Measurements from ENCODE around the gene RHBDD1.

Gene RHBDD1

GRCh38 chr2:226835796-226836547 lies at the start of gene RHBDD1:
RHBDD1 (plus strand) TSS chr2:226836054; CDS start chr2:226864694, 28,640 bp downstream.
- peak; percentile 88 for DNase-seq

- DNase-seq = no peak
Measured at GRCh38 chr2:226788064-226788463, 47.8 kb upstream of the RHBDD1 start.

DNA sequence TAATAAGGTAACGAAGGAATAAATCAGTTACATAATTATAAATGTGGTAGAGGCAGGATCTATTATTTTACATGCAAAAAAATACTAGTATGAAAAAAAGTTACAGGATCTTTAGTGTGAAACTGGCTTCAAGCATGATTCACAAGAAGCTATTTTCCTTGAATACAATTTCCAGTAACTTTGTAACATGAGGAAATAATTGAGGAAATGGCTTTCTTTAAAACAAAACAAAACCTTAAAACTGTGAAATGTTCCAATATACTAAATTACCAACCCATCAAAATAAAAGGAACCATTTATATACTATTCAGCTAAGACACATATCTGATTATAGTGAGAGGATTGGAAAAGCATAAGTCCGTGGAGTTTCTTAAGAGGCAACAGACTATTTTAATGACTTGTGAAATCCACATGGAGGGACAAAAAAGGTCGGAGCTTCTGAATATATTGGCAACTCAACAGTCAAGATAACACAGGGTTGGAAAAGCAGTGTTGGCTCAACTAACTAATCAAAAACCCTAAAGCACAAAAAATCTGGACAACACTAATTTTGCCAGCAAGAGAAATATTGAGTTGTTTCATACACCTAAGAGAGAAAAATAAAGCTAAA lies 46.9 kb upstream of the RHBDD1 start:
- DNase-seq = no peak

GRCh38 chr2:226790011-226790410 lies 45.8 kb upstream of the RHBDD1 start:
- no peak for DNase-seq

DNA sequence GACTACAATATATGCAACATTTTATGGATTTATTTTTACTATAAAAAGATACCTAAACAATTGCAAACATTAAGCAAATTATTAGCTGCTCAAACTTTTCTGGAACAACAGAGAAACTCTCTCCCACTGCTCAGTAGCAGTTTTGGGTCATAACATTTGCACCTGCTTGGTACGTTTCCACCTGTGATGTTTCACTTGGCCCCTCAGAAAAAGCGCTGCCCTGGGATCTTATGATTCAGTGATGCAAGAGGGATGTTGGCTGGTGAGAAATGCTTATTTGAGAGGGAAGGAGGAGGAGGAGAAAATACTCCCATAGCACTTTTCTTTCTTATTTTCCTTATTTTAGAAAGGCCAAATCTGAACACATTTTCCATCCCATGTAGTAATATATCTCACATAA lies 45.4 kb upstream of the RHBDD1 start:
- no peak for DNase-seq

GRCh38 chr2:226791056-226791486 lies 44.8 kb upstream of the RHBDD1 start:
- DNase-seq = peak; percentile 39

DNA sequence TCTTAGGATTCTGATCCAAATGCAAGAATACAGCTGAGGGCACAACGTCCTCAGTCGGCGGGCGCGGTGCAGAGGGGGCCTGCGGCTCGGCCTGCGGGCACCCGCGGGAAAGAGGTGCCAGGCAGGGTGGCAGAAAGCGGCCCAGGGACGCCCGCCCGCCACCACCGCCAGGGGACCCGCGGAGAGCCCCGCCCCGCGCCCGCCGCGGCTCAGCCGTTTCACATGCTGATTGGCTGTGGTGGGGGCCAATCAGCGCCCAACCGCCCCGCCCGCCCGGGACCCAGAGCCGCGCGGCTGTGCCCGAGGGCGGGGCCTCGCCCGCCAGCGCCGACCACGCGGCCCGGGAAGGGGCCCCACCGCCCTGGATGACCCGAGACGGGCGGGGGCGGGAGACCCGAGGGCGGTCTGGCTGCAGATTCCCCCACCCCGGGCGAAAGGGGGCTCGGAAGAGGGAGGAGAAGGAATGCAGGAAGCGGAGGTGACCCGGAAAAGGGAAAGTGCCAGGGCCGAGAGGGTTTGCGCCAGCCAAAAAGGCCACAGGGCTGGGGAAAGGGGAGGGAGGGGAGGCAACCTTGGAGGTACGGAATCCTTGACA lies 44.3 kb upstream of the RHBDD1 start:
- DNase-seq = peak; percentile 75

DNA sequence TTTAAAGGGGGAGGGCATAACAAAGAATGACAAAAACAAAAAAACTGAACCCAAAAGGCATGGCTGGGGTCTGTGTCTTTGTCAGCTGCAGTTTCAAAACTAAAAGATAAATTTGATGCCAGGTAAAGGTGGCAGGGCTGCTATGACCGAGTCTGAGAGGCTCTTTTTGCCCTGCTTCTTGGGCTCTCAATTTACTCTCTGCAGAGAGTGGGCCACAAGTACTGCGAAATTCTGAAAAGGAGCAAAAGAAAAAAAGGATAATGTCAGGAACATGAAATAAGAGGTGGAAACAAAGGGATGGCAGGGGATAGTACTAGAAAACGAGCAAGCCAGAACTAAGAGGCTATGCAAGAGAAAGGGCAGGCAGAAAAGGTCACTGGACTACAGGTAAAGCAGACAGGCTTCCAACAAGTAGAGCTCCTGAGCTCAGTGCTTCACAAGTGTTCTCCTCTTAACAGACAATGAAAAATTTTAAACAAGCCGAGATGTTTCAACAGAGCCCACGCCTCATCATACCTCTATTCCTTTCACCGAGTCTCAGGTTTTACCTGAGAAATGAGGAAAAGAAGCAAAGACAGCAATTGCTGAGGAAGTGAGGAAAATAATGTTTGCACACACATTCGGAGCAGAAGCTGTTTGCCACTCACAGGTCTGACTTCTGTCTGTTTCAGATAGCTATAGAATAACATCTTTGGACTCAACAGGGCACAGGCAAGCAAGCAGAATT lies 43.5 kb upstream of the RHBDD1 start:
- DNase-seq = no peak

GRCh38 chr2:226793646-226794045 lies 42.2 kb upstream of the RHBDD1 start:
- DNase-seq = no peak

DNA sequence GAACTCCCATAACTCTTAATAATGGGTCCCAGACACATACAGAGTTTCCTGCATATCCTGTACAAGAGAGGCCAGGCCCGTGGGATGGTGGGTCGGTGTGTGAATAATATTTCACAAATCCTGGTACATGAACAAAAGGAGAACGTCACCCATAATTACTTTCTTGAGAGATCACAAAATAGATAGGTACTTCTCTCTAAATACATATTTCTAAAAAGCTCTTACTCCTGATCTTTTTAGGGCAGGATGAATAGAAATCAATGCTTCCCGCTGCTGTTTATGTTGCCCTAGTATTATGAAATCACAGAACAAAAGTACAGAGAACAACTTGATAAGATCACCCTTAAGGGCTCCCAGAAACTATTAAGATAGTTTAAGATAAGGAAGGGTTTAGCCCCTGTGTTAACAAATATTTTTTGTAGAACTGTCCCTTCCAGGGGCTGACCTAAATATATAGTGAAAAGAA lies 41.6 kb upstream of the RHBDD1 start:
- no peak for DNase-seq

- no peak for DNase-seq
Measured at GRCh38 chr2:226794751-226795171, 41.1 kb upstream of the RHBDD1 start.

GRCh38 chr2:226795281-226796011 lies 40.4 kb upstream of the RHBDD1 start:
- DNase-seq = no peak

DNA sequence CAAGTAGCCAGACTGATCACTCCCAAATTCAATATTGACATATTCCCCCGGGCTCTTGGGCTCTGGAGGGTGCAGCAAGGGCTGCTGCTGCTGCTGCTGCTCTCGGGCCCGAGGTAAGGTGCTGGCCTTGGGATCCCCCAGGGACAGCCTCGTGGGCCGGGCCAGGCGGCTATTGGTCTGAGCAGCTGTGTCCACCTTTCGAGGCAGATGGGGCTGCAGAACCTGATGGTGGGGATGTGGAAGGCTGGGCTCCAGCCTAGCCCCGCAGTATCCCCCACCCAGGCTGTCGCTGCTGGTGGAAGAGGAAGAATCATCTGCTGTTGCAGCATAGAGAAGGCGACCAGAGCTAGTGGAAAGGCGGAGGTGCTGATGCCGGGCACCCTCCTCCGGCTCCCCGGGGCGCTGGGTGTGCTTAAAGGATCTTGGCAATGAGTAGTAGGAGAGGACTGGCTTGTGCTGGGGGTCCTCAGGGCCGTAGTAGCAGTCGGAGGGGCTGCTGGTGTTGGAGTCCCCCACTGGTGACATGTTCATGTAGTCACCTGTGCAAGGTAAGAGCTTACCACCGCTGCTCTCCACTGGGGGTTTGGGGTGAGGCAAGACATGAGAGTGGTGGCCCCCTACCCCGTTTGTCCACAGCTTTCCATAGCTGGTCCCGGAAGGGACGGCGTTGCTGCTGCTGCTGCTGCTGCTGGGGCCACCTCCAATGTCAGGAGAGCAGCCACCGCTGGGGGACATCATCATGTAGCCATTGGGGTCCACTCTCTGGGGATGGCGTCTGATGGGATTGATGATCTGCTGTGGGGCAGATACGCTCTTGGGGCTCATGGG lies 39.6 kb upstream of the RHBDD1 start:
- no peak for DNase-seq

DNA sequence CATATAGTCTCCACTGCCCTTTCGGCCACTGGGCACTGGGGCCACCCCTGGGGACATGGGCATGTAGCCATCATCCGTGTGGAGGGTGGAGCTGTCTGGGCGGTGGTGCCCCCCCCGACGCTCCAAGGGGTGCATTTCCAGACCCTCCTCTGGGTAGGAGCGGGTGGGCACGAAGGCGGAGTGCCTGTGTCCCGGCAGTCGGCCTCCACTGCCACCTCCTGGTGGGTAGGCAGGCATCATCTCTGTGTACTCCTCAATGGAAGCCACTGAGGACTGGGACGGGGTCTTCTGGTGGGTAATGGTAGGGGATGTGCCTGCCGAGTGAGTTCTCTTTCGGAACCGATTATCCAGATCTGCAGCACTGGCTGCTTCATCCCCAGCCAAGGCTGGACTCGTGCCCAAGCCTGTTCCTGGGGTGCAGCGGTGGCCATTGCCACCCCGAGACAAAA lies 39.0 kb upstream of the RHBDD1 start:
- DNase-seq = no peak

DNA sequence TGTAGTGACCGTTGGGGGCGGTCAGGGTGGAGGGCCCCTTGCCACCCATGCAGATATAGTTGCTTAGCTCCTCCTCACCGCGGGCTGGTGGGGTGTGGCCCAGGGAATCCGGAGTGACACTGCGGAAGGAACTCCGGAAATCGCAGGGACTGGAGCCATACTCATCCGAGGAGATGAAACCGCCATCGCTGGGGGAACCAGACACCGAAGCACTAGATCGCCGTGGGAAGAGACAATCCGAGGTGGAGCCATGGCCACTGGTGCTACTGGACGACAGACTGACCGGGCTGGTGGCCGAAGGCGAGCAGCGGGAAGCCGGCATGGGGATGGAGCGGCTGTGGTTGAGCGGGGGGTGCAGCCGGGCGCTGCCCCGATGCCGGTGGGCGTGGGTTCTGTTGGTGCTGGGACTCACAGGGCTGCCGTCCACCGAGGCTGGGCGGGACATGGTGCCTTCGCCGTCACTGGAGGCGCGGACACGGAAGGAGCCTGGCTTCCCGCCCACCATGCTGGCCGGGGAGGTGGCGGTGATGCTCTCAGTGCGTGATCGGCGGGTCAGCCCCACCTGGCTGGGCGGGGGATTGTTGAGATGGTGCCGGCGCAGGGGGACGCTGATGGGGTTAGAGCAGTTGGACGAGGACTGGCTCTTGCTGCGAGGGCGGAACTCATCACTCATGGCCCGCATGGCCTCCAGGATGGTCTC lies 38.4 kb upstream of the RHBDD1 start:
- no peak for DNase-seq

- DNase-seq = no peak
Measured at GRCh38 chr2:226797989-226798421, 37.8 kb upstream of the RHBDD1 start.

GRCh38 chr2:226798422-226799210 lies 37.2 kb upstream of the RHBDD1 start:
- DNase-seq = no peak

DNA sequence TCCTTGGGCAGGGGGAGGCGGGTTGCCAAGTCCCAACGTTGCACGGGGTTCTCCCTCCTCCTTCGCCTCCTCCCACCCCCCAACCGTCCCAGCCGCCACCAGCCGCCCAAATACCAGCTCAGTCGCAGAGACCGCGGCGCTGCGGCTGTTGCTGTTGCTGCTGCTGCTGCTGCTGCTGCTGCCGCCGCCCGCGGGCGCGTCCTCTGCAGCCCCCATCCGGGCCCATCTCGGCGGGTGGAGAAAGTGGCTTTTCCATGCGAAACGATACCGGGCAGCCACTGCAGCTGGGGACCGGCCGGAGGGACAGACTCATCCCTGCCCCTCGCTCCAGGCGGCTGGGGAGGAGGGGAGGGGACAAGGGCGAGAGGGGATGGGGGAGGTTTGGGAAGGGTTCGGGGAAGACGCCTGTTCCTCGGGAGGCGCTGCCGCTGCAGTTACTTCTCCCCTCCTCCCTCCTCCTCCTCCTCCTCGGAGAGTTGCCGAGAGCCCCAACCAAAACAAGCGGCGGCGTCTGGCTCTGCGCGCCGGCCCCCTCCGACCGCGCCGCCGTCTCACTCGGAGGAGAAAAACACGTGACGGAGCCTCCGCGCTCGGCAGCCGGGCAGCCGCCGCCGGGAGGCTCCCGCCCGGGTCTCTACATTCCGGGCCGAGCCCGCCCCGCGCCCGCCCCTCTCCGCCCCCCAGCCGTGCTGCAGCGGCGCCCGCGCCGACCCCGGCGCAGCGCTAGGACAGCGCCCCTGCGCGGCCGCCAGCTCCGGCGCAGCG lies 36.5 kb upstream of the RHBDD1 start, which contains the start of gene IRS1:
TSS of gene IRS1 (minus strand) at position 610 of the 765 bp plus-strand sequence. CDS start 1,082 bp downstream, outside the sequence.
- peak; percentile 43 for DNase-seq
